CD4-positive, alpha-beta T cell (primary cell): ENCODE results near the gene MAPRE2. TPM values are rescaled to one million over a fixed set of nuclear protein-coding genes. Genes with fewer than 3 reads are reported as not detected.
A peak's percentile ranks its signal among the peaks of the same experiment; 100 is the strongest.

Experiments
- ATAC-seq: fragments of 200-7000 bp; cut with Tn5 transposase; one replicate; pipeline ENCODE4 v1.10.0; 2022; ENCODE audit warnings: mild to moderate bottlenecking; ENCODE audit not compliant: poor library complexity
- CTCF ChIA-PET: fragments of 350-600 bp; sonication (Branson Sonifier 250); formaldehyde crosslinking; loops from one replicate; lab custom pipeline; 2021; ENCODE audit warnings: antibody characterized with exemption, inconsistent platforms; lab: Charles Lee
- POLR2A ChIA-PET: fragments of 350-600 bp; sonication (Branson Sonifier 250); formaldehyde crosslinking; loops from one replicate; lab custom pipeline; 2021; ENCODE audit warnings: antibody characterized with exemption, inconsistent platforms; lab: Charles Lee
- DNase-seq, 14 experiments: peaks; one replicate each; pipeline ENCODE4 v3.0.0-alpha.2; 2013 to 2020; ENCODE audit warnings: mixed read lengths in 2 of 14
- H3K27ac ChIP-seq, 2 donors: one replicate each; pipeline versions ENCODE4 v1.5.1 to v1.7.0; 2013; ENCODE audit warnings: low read length in 2 of 2, low read depth in 1 of 2, mild to moderate bottlenecking in 1 of 2
- H3K27me3 ChIP-seq, 2 experiments: 1 replicate in 1 of 2; 2 replicates in 1 of 2; pipeline versions ENCODE4 v1.6.1 to v1.7.0; 2013; ENCODE audit warnings: low read length in 2 of 2, control low read depth in 1 of 2, mild to moderate bottlenecking in 1 of 2, moderate library complexity in 1 of 2; ENCODE audit not compliant: insufficient read depth in 2 of 2, control insufficient read depth in 1 of 2
- H3K36me3 ChIP-seq: one replicate; pipeline ENCODE4 v1.6.1; 2013; ENCODE audit warnings: low read length, control low read depth; ENCODE audit not compliant: insufficient read depth
- H3K4me1 ChIP-seq: one replicate; pipeline ENCODE4 v1.6.1; 2013; ENCODE audit warnings: low read length, control low read depth; ENCODE audit not compliant: insufficient read depth
- H3K4me3 ChIP-seq: one replicate; pipeline ENCODE4 v1.5.1; 2013; ENCODE audit warnings: mild to moderate bottlenecking, low read length, moderate library complexity
- H3K9me3 ChIP-seq, 2 experiments: 1 replicate in 1 of 2; 2 replicates in 1 of 2; pipeline versions ENCODE4 v1.6.1 to v1.7.0; 2013; ENCODE audit warnings: low read length in 2 of 2, mild to moderate bottlenecking in 2 of 2, control low read depth in 1 of 2, moderate library complexity in 1 of 2; ENCODE audit not compliant: control insufficient read depth in 1 of 2, insufficient read depth in 1 of 2
- H3K27ac Mint-ChIP-seq: one replicate; pipeline ENCODE4 v1.8.0; 2020; ENCODE audit warnings: mixed read lengths
- H3K27me3 Mint-ChIP-seq: one replicate; pipeline ENCODE4 v1.8.0; 2021; ENCODE audit warnings: mixed read lengths
- H3K36me3 Mint-ChIP-seq: one replicate; pipeline ENCODE4 v1.8.0; 2021; ENCODE audit warnings: low read depth, mixed read lengths
- H3K4me1 Mint-ChIP-seq: one replicate; pipeline ENCODE4 v1.8.0; 2021; ENCODE audit warnings: low read depth, mixed read lengths
- H3K4me3 Mint-ChIP-seq: one replicate; pipeline ENCODE4 v1.8.0; 2020; ENCODE audit warnings: mild to moderate bottlenecking, mixed read lengths
- H3K9me3 Mint-ChIP-seq: one replicate; pipeline ENCODE4 v1.8.0; 2020; ENCODE audit warnings: mixed read lengths
- intact Hi-C, 2 experiments: fragments of 100-400 bp; cut with DNase I in 1 of 2; cut with micrococcal nuclease in 1 of 2; formaldehyde crosslinking; loops; one replicate each; pipeline versions ENCODE4 v1.15.1 to v1.9.0; 2023 to 2025; cut with DNase I, micrococcal nuclease
- polyA plus RNA-seq, 2 donors: library from polyadenylated mRNA; unstranded; fragments of 120-200 nt; gene quantifications; one replicate each; pipeline ENCODE4 v1.2.1, GENCODE V29; 2013
- total RNA-seq, 174 experiments: library from RNA in 2 of 174; stranded (reverse) in 2 of 174; gene quantifications; one replicate each; pipeline ENCODE4 v1.2.3 and lab custom pipeline; 2021 to 2026
- TF ChIP-seq, protein P1 (sequence below): fragments of 200-600 bp; IDR thresholded peaks from one replicate; pipeline ENCODE4 v1.8.0; 2022; ENCODE audit warnings: antibody characterized with exemption, mild to moderate bottlenecking

MAPRE2 gene
- total RNA-seq (100 to 1,000 TPM; 108 to 112 TPM), total RNA-seq (lab: John Stamatoyannopoulos, UW) (36.5 to 289 (median 73.6) reads per million in 172 experiments)
- polyA plus RNA-seq (2013, experiment 1 of 2): 41.5 TPM
- polyA plus RNA-seq (2013, experiment 2 of 2): 50.5 TPM

DNA sequence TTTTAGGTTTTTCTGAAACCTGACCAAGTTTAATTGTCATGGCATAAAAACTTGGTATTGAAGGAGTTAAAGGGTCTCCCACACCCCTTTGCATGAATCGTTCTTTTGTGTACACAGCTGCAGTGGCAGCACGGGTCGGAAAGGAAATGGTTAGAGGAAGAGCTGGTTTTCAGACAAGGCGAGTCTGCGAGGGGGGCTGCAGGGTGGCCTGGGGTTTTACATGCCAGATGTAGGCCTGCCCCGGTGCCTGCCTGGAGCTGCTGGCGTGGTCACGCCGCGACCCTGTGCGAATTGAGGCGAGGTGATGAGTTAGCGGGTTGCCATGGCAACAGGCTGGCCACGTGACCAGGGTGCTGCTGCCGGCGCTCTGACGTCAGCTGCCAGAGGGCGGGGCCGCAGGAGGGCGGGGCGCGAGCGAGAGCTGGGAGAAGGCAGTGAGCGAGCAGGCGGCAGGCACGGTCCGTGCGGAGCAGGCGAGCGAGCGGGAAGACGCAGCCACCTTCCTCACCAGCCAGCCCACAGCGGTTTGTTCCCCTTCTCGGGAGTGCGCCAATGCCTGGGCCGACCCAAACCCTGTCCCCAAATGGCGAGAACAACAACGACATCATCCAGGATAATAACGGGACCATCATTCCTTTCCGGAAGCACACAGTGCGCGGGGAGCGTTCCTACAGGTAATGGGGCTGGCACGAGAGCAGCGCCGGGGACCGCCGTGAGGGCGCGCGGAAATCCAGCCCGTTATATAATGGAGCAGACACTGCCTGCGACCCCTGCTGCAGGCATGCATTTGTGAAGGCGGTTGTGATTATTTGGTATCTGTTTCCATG is at the start of gene MAPRE2:
Gene MAPRE2, plus strand, starts transcription at position 426 of the 827 bp plus-strand sequence. Its CDS starts 127 bp downstream, at position 553.
- no peaks in the 10 kb centered on the region for H3K36me3 ChIP-seq
- no peaks in the 10 kb centered on the region for H3K27me3 Mint-ChIP-seq
- H3K4me3 Mint-ChIP-seq: peak within 1 kb of the TSS; percentile 90
- CTCF ChIA-PET: interaction anchor here (1.0 to 3.9 kb wide), 10 partner anchors 9 to 303 kb away, joined by 3 to 29 read pairs (median 3); partner anchors contain the start of gene ZNF24
- intact Hi-C loops: loop anchor here (5.0 to 10.0 kb wide), 8 partner anchors 46 to 1086 kb away; partner anchors contain the start of genes ELP2 (in 1 of the 2), GALNT1 (in 1 of the 2), INO80C (in 1 of the 2) and SLC39A6 (in 1 of the 2)
- POLR2A ChIA-PET: interaction anchor here (0.7 to 3.9 kb wide), 21 partner anchors 8 to 1088 kb away, joined by 3 to 203 read pairs (median 4); partner anchors contain the start of genes GALNT1, INO80C, RMP24 and SLC39A6
- peak within 1 kb of the TSS; percentile 94 for H3K4me3 ChIP-seq
- H3K4me1 ChIP-seq: peaks cover 27% of the 10 kb centered on the region
- peaks cover 58% of the 10 kb centered on the region for H3K4me1 Mint-ChIP-seq
- TF ChIP-seq, protein P1, sequence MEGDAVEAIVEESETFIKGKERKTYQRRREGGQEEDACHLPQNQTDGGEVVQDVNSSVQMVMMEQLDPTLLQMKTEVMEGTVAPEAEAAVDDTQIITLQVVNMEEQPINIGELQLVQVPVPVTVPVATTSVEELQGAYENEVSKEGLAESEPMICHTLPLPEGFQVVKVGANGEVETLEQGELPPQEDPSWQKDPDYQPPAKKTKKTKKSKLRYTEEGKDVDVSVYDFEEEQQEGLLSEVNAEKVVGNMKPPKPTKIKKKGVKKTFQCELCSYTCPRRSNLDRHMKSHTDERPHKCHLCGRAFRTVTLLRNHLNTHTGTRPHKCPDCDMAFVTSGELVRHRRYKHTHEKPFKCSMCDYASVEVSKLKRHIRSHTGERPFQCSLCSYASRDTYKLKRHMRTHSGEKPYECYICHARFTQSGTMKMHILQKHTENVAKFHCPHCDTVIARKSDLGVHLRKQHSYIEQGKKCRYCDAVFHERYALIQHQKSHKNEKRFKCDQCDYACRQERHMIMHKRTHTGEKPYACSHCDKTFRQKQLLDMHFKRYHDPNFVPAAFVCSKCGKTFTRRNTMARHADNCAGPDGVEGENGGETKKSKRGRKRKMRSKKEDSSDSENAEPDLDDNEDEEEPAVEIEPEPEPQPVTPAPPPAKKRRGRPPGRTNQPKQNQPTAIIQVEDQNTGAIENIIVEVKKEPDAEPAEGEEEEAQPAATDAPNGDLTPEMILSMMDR: no peak
- ATAC-seq (peak; percentile 76), DNase-seq (peak; percentile 98 to 100 (median 99))
- H3K36me3 Mint-ChIP-seq: peaks cover 19% of the 10 kb centered on the region
- H3K9me3 Mint-ChIP-seq: no peaks in the 10 kb centered on the region
- no peaks in the 10 kb centered on the region for H3K9me3 ChIP-seq
- H3K27me3 ChIP-seq: no peaks in the 10 kb centered on the region
- H3K27ac ChIP-seq: peak within 1 kb of the TSS; percentile 89 to 91
- peak within 1 kb of the TSS; percentile 95 for H3K27ac Mint-ChIP-seq

DNA sequence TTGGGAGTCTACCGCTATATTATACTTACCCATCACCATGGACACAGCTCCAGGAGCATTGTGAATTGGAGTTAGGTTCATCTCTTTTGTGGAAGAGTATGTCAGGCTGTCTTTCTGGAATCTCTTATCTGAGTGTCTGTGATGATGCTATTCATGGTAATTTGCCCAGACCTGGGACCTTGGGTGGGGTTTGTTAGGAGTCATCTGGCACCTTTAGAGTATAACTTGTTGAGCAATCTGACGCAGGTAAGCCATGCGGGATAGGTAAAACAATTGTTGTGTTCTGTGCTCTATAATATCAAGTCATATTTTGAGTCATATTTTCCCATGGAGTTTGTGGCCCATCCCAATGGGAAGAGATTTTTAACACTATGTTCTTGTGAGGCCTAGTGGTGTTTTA is 49.7 kb upstream of the MAPRE2 start:
- intact Hi-C loops: no loop called here
- TF ChIP-seq, protein P1: no peak
- H3K9me3 Mint-ChIP-seq: no peaks in the 10 kb centered on the region
- H3K4me3 Mint-ChIP-seq: no peak overlapping the region
- peaks cover 5% of the 10 kb centered on the region for H3K27me3 Mint-ChIP-seq
- ATAC-seq (no peak), DNase-seq (no peak)
- Histone ChIP-seq H3K36me3 (no peaks in the 10 kb centered on the region), H3K27me3 (no peaks in the 10 kb centered on the region), H3K27ac (no peak overlapping the region), H3K4me3 (no peak overlapping the region), H3K9me3 (no peaks in the 10 kb centered on the region), H3K4me1 (no peaks in the 10 kb centered on the region)
- H3K4me1 Mint-ChIP-seq: no peaks in the 10 kb centered on the region
- ChIA-PET CTCF (no interaction called here), POLR2A (no interaction called here)
- H3K36me3 Mint-ChIP-seq: no peaks in the 10 kb centered on the region
- no peak overlapping the region for H3K27ac Mint-ChIP-seq

DNA sequence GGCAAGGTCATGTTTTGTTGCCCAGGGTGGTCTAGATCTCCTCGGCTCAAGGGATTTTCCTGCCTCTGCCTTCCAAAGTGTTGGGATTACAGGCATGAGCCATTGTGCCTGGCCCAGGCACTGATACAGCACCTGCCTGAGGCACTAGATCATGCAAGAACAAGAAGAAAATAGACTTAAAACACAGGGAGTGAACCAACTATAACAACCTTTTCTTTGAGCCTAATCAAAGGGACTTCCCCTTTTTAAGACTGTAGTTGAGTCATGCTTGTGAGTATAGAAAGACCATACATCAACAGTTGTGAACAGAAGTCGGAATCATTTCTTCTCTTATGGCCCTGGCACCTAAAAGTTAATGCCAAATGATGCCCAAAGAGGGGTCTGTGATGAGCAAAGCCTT is 47.9 kb upstream of the MAPRE2 start:
- H3K36me3 Mint-ChIP-seq: no peaks in the 10 kb centered on the region
- H3K27me3 Mint-ChIP-seq: peaks cover 9% of the 10 kb centered on the region
- ChIA-PET POLR2A (no interaction called here), CTCF (no interaction called here)
- H3K4me1 Mint-ChIP-seq: no peaks in the 10 kb centered on the region
- no peaks in the 10 kb centered on the region for H3K27me3 ChIP-seq
- no peak for ATAC-seq
- TF ChIP-seq, protein P1: no peak
- H3K36me3 ChIP-seq: no peaks in the 10 kb centered on the region
- no peak overlapping the region for H3K27ac ChIP-seq
- DNase-seq: no peak
- no peaks in the 10 kb centered on the region for H3K9me3 ChIP-seq
- no peak overlapping the region for H3K4me3 ChIP-seq
- H3K9me3 Mint-ChIP-seq: no peaks in the 10 kb centered on the region
- no peaks in the 10 kb centered on the region for H3K4me1 ChIP-seq
- no peak overlapping the region for H3K27ac Mint-ChIP-seq
- no peak overlapping the region for H3K4me3 Mint-ChIP-seq
- intact Hi-C loops: no loop called here
